ENCODE results near the gene ADAMTSL1. TPM values are rescaled to one million over a fixed set of nuclear protein-coding genes. Genes with fewer than 3 reads are reported as not detected.

Gene ADAMTSL1
- total RNA-seq, 2 experiments from 2014 or later, result not detected

DNA sequence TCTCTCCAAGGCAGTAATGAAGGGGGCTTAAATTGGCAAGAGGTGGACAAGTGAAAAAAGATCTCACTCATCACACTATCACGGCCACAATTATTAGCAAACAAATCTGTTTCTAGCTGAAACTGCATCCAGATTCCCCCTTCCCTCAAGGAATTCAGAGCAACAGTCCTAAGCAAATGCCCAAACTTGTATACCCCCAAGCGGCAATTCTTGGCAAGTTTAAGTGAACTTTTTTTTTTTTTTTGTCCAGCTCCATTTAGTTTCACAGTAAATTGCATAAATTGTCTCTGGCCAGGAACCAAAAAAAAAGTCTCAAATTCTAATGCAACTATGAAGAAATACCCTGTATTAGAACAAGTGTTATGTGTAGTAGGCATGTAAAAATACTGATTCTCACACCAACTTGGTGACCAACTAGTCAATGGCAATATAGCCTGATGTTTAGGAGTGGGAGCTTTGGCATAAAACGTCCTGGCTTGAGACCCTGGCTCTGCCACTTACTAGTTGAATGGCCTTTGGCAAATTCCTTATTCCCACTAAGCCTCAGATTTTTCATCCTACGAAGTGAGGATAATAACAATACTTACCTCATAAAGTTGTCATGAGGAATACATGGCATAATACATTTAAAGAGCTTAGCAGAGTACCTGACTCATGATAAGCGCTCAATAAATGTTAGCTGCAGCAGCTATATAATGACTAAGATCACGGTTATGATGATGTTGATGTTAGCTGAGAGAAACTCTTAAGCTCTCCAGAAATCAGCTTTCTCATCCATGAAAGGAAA lies 193.2 kb downstream of the ADAMTSL1 start:
- H3K36me3 Mint-ChIP-seq, result no peaks in the 10 kb centered on the region
- no peak overlapping the region for H3K4me3 Mint-ChIP-seq
- no peak overlapping the region for H3K27ac Mint-ChIP-seq
- DNase-seq (no peak), ATAC-seq (ENCODE audit: low read depth) (no peak)
- no peaks in the 10 kb centered on the region for H3K4me1 Mint-ChIP-seq
- H3K9me3 Mint-ChIP-seq, result no peaks in the 10 kb centered on the region
- POLR2A ChIA-PET, result no interaction called here
- no peaks in the 10 kb centered on the region for H3K27me3 Mint-ChIP-seq

DNA sequence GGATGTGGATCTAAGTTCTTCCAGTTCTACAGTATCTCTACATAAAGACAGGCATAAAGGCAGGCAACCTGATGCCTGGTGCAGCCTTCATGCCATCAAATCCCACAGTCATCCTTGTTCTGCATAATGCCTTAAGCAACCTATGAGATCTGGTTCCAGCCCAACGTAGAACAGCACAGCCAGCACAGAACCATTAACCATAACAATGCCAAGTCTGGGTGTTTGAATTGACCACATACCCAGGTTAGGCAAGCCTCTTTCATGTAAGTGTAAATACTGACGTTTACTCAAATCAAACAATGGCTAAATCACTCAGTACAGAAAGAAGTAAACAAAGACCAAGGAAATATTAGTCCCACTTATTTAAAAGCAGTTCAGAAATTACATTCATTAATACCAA lies 195.0 kb downstream of the ADAMTSL1 start:
- no peaks in the 10 kb centered on the region for H3K36me3 Mint-ChIP-seq
- POLR2A ChIA-PET, result no interaction called here

DNA sequence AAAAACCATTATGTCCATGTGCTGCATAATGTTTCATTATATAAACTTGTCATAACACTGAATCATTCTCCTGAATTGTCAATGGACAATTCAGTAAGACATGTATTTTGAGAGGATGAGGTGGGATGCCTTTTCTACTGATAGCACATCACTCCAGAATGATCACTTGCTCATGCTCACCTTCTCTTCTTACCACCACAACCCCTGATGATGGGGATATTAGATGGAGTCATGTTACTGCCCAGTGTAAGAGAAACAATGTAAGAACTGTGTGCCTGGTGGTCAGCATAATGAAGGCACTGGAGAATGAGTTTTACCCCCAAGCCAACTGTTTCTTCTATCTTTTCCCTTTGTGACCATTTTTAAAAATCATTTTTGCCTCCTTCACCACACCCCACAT lies 198.8 kb downstream of the ADAMTSL1 start:
- Mint-ChIP-seq H3K4me3 (no peak overlapping the region), H3K36me3 (no peaks in the 10 kb centered on the region), H3K27me3 (no peaks in the 10 kb centered on the region), H3K27ac (no peak overlapping the region), H3K9me3 (no peaks in the 10 kb centered on the region), H3K4me1 (no peaks in the 10 kb centered on the region)
- DNase-seq, result no peak
- POLR2A ChIA-PET, result no interaction called here
- ATAC-seq (ENCODE audit: low read depth), result no peak

More for the DNA sequence above, 195.0 kb downstream of the ADAMTSL1 start:
- Mint-ChIP-seq H3K4me3 (no peak overlapping the region), H3K27me3 (no peaks in the 10 kb centered on the region), H3K4me1 (no peaks in the 10 kb centered on the region), H3K9me3 (no peaks in the 10 kb centered on the region), H3K27ac (no peak overlapping the region)
- no peak for DNase-seq
- ATAC-seq (ENCODE audit: low read depth), result no peak

DNA sequence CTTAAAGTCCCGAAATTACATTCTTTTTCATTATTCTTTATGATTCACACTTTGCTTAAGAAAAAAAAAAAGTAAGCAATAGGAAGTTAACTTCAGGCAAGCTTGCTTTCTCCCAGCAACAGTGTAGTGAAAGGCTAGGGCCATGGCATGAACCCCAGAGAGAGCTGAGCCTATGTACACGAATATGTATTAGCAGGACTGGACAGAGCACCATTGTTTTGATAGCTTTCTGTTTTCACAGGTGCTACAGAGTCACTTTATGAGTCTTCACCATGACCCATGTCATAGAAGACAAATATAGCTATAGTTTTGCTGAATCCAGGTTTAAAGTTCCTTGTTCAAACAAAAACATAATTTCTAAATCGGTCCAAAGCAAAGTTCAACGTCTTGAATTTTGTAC lies 199.2 kb downstream of the ADAMTSL1 start:
- ATAC-seq (ENCODE audit: low read depth) (no peak), DNase-seq (no peak)
- Mint-ChIP-seq H3K4me1 (no peaks in the 10 kb centered on the region), H3K27me3 (no peaks in the 10 kb centered on the region), H3K36me3 (no peaks in the 10 kb centered on the region), H3K9me3 (no peaks in the 10 kb centered on the region), H3K27ac (no peak overlapping the region), H3K4me3 (no peak overlapping the region)
- POLR2A ChIA-PET, result no interaction called here

DNA sequence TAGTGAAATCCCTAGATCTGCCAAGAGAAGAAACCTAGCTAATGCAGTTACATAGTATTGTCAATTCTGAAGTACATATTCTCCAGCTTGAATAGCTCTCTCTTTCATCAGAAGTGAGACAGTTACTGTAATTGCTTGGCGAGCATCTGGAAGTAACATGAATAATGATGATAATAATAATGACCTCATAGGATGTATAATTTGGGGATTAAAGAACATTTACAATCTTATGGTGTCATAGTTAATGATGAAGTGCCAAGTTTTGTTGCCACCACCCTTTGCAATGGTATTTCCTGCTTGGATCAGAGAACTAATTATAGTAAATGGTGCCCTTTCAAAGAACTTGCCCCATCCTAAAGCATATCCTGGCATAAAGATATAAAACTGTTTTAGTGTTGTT lies 201.4 kb downstream of the ADAMTSL1 start:
- Mint-ChIP-seq H3K27ac (no peak overlapping the region), H3K4me3 (no peak overlapping the region), H3K9me3 (no peaks in the 10 kb centered on the region), H3K36me3 (no peaks in the 10 kb centered on the region), H3K4me1 (no peaks in the 10 kb centered on the region), H3K27me3 (no peaks in the 10 kb centered on the region)
- ATAC-seq (ENCODE audit: low read depth) (no peak), DNase-seq (no peak)
- POLR2A ChIA-PET, result no interaction called here

DNA sequence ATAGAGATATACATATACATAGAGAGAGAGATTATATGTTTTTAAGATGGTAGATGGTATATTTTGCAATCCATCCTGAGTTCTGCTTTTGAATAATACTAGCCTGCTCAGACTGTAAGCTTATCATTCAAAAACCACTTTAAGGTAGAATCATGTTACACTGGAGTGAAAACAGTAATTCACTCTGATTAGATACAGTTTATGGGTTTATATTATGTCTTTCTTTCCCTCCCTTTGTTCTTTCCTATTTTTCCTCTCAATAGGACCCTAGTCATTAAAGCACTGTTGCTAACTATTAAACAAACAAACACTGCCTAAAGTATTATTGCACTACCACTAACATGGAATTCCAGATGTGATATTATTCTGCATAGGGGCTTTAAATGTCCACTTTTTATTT lies 202.0 kb downstream of the ADAMTSL1 start:
- POLR2A ChIA-PET, result no interaction called here
- ATAC-seq (ENCODE audit: low read depth), result no peak
- H3K36me3 Mint-ChIP-seq, result no peaks in the 10 kb centered on the region
- no peak overlapping the region for H3K4me3 Mint-ChIP-seq
- H3K4me1 Mint-ChIP-seq, result no peaks in the 10 kb centered on the region
- H3K27ac Mint-ChIP-seq, result no peak overlapping the region
- no peak for DNase-seq
- no peaks in the 10 kb centered on the region for H3K9me3 Mint-ChIP-seq
- no peaks in the 10 kb centered on the region for H3K27me3 Mint-ChIP-seq

DNA sequence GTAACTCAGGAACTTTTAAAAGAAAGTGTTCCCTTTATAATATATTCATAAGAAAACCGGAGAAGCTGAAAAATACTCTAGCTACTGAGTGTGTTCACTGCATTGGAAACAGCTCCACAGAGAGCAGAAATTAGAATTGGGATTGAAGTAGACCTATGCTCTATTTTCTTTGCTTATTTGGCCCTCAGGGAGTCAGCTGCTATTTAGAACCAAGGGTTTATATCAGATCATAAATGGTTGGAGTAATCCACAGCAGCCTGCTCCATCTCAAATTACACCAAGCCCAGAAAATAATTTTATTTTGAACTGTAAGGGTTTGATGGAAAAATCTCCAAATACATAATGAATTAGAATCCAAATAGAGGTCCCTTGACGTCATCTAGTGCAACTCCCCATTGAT lies 202.6 kb downstream of the ADAMTSL1 start:
- DNase-seq (no peak), ATAC-seq (ENCODE audit: low read depth) (no peak)
- Mint-ChIP-seq H3K4me3 (no peak overlapping the region), H3K36me3 (no peaks in the 10 kb centered on the region), H3K9me3 (no peaks in the 10 kb centered on the region), H3K27ac (no peak overlapping the region), H3K4me1 (no peaks in the 10 kb centered on the region), H3K27me3 (no peaks in the 10 kb centered on the region)
- POLR2A ChIA-PET, result no interaction called here

DNA sequence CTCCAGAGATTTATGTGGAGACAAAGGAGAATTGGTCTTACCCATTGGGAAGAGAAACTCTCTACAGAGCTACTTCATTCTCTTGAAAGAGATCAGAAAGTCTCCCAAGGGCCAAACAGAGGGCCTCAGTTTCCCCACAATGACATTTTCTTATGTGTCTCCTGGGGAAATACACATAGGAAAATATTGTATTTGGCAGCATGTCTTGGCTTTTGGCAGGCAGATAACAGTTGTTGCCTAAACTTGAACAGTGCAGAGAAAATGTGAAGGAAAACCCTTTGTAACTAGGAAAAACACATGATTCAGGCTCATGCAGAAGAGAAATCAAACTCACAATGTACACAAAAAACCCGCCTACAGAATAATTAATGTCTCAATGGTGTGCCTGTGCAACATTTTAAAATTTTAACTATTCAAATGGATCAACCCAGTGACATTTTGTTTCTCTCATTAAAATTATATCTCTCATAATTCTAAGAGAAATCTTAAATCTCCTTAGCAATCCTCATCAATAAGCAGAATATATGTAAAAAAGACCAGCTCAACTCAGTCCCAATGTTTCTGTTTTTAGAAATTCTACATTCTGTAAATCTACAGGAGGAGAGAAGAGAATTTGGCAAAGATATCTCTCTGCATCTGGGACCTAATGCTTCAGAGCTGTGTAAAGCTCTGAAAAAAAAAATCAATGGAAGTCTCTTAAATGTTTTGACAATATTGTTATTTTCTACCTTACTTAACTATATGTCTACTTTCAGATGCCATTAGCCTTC lies 205.1 kb downstream of the ADAMTSL1 start:
- POLR2A ChIA-PET, result no interaction called here
- H3K27ac Mint-ChIP-seq, result no peak overlapping the region
- H3K27me3 Mint-ChIP-seq, result no peaks in the 10 kb centered on the region
- H3K4me3 Mint-ChIP-seq, result no peak overlapping the region
- no peaks in the 10 kb centered on the region for H3K9me3 Mint-ChIP-seq
- DNase-seq, result no peak
- no peaks in the 10 kb centered on the region for H3K4me1 Mint-ChIP-seq
- ATAC-seq (ENCODE audit: low read depth), result no peak
- no peaks in the 10 kb centered on the region for H3K36me3 Mint-ChIP-seq

DNA sequence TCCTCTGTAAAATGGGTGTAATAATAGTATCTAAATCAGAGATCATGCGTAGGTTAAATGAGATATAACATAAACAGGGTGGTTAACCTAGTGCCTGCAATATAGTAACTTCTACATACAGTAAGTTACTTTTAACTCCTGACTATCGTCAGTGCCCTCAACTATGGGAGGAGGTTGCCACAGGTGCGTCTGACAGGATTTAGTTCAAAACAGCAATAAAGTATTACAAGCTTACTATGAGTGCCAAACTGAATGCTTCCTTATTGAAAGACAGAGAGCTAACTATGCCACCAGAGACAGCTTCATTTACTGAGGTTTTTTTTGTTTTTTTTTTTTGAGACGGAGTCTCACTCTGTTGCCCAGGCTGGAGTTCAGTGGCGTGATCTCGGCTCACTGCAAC lies 209.0 kb downstream of the ADAMTSL1 start:
- Mint-ChIP-seq H3K27me3 (no peaks in the 10 kb centered on the region), H3K27ac (no peak overlapping the region), H3K4me1 (no peaks in the 10 kb centered on the region), H3K36me3 (no peaks in the 10 kb centered on the region), H3K4me3 (no peak overlapping the region), H3K9me3 (no peaks in the 10 kb centered on the region)
- DNase-seq (no peak), ATAC-seq (ENCODE audit: low read depth) (no peak)
- POLR2A ChIA-PET, result no interaction called here

DNA sequence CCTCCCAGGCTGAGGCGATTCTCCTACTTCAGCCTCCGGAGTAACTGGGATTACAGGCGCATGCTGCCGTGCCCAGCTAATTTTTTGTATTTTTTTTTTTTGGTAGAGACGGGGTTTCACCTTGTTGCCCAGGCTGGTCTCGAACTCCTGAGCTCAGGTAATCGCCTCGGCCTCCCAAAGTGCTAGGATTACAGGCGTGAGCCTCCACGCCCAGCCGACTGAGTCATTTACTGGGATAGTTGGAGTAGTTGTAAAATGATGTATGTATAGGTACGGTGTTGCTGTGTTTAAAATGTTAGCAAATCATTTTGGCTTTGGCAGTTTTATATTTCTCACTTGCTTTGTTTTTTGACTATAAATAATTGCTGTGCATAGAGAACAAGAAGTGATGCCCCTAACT lies 209.4 kb downstream of the ADAMTSL1 start:
- H3K9me3 Mint-ChIP-seq, result no peaks in the 10 kb centered on the region
- no peak overlapping the region for H3K27ac Mint-ChIP-seq
- H3K36me3 Mint-ChIP-seq, result no peaks in the 10 kb centered on the region
- ATAC-seq (ENCODE audit: low read depth) (no peak), DNase-seq (no peak)
- H3K4me1 Mint-ChIP-seq, result no peaks in the 10 kb centered on the region
- no peaks in the 10 kb centered on the region for H3K27me3 Mint-ChIP-seq
- H3K4me3 Mint-ChIP-seq, result no peak overlapping the region
- POLR2A ChIA-PET, result no interaction called here

DNA sequence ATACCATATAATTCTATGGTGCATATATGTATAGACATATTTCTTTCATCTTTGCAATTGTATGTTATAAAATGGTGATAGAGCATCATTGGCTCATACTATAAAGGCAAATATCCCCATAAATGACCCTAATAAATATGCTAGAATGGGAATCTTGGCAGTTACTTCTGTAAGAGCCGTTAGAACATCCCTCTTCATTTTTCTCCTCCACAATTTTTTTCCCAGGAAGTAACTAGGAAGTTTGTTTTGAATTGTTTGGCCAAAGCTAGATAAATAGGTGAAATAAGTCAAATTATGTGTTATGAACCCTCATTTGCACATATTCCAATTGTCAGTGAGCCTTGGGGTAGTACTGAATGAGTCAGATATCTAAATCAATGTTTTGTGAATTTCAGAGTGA lies 209.9 kb downstream of the ADAMTSL1 start:
- POLR2A ChIA-PET, result no interaction called here
- Mint-ChIP-seq H3K27me3 (no peaks in the 10 kb centered on the region), H3K9me3 (no peaks in the 10 kb centered on the region), H3K4me1 (no peaks in the 10 kb centered on the region), H3K27ac (no peak overlapping the region), H3K36me3 (no peaks in the 10 kb centered on the region), H3K4me3 (no peak overlapping the region)
- ATAC-seq (ENCODE audit: low read depth), result no peak
- no peak for DNase-seq

DNA sequence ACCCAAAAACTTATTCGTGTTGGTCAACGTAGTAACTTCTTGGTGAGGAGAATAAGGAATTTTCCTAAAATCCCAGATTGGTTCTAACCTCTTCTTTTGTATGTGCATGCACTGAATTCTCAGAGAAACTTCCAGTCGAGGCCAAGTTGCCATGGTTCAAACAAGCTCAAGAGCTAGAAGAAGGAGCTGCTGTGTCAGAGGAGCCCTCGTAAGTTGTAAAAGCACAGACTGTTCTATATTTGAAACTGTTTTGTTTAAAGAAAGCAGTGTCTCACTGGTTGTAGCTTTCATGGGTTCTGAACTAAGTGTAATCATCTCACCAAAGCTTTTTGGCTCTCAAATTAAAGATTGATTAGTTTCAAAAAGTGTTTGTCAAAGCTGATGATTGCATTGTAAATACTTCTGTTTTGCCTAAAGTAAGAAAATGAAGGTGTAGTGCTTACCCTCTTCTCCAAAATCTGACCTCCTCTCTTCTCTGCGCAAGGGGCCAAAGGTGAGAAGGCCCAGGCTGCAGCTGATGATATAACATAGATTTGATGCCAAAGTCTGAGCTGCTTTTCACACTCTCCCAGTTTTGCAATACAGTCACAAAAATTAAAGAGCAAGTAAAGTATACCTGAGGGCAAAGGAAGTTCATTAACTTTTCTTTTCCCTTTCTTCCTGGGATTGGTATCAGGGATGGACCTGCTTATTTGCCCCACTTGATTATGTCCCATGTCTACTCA lies 210.8 kb downstream of the ADAMTSL1 start:
- Mint-ChIP-seq H3K9me3 (no peaks in the 10 kb centered on the region), H3K4me3 (no peak overlapping the region), H3K27ac (no peak overlapping the region), H3K27me3 (no peaks in the 10 kb centered on the region), H3K36me3 (no peaks in the 10 kb centered on the region), H3K4me1 (no peaks in the 10 kb centered on the region)
- no peak for ATAC-seq (ENCODE audit: low read depth)
- DNase-seq, result no peak
- POLR2A ChIA-PET, result no interaction called here

DNA sequence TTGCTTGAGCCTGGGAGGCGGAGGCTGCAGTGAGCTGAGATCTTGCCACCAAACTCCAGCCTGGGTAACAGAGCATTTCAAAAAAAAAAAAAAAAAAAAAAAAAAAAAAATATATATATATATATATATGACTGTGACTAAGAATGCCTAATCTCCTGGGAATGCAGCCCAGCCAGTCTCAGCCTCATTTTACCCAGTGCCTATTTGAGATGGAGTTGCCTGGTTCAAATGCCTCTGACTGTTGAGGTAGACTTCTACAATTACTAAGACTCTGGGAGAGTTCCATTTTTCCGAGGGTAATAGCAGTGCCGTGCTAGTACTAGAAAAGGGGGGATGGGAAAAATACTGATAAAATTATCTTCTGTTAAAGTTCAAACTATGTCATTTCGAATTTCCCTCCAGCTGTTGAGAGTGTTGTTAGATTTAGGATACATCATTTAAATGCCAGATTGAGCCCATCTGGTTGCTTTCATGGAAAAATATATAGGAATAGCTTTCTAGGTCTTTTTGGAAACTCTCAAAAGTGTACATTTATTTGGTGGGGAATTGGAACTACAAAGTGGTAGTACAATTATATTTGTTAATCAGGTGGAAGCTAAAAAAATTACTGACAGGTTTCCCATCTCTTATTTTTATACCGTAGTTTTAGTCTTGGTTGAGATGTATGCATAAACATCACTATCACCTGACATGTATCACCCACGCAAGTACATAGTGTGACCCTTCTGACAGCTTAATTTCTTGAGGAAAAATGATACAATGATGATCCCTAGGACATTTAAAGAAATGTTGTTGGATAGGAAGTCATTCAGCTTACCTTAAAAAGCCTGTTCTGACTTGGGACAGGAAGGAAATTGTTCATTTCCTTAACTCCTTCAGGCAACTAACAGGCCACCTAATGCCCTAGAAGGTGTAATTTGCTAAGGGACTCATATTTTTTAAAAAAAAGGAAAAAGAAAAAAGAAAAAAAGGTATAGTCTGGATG lies 214.9 kb downstream of the ADAMTSL1 start:
- no peaks in the 10 kb centered on the region for H3K9me3 Mint-ChIP-seq
- POLR2A ChIA-PET, result no interaction called here
- no peaks in the 10 kb centered on the region for H3K36me3 Mint-ChIP-seq
- H3K4me1 Mint-ChIP-seq, result no peaks in the 10 kb centered on the region
- no peak for ATAC-seq (ENCODE audit: low read depth)
- DNase-seq, result no peak
- no peak overlapping the region for H3K27ac Mint-ChIP-seq
- no peaks in the 10 kb centered on the region for H3K27me3 Mint-ChIP-seq
- H3K4me3 Mint-ChIP-seq, result no peak overlapping the region

Data from activated naive CD8-positive, alpha-beta T cell treated with anti-CD3 and anti-CD28 coated beads, Interleukin-2, amount 10 ng/mL, durations not matched to agents 7 days and 5 days (primary cell).